ENCODE measurements around the gene CASP3.

The CASP3 gene

GRCh38 chr4:184643731-184644130, 5.5 kb downstream of the CASP3 start:
- Histone ChIP-seq H3K27me3 (ENCODE audit: control insufficient read depth, low read length) (no peaks in the 10 kb centered on the region), H4K20me1 (ENCODE audit: control insufficient read depth, insufficient read depth, low read depth, low read length) (peaks cover 14% of the 10 kb centered on the region; the same call in 1 of the 2 replicates), H3K4me2 (ENCODE audit: low read length) (no peak overlapping the region), H3K9me2 (replicated peaks; ENCODE audit: control insufficient read depth, low read length) (no peaks in the 10 kb centered on the region), H3K36me3 (ENCODE audit: control insufficient read depth, low read length) (peaks cover 61% of the 10 kb centered on the region), H3K4me1 (ENCODE audit: control insufficient read depth, low read length) (peaks cover 40% of the 10 kb centered on the region), H3K4me3 (ENCODE audit: low read length) (no peak overlapping the region), H3K9me3 (ENCODE audit: control insufficient read depth, insufficient read depth, low read length) (no peaks in the 10 kb centered on the region), H3F3A (ENCODE audit: control insufficient read depth, insufficient read depth) (no peaks in the 10 kb centered on the region), H3K27ac (ENCODE audit: low read depth, low read length) (no peak overlapping the region), H3K79me2 (ENCODE audit: control insufficient read depth, low read length) (peaks cover 94% of the 10 kb centered on the region)
- no peak for TF ChIP-seq CTCF (IDR thresholded peaks at IDR 0.05; ENCODE audit: low read depth, low read length, poor library complexity, severe bottlenecking)
- TF ChIP-seq EZH2phosphoT487 (IDR thresholded peaks at IDR 0.05; ENCODE audit: borderline replicate concordance, low read length): no peak

GRCh38 chr4:184641451-184641850, 7.8 kb downstream of the CASP3 start:
- peaks cover 62% of the 10 kb centered on the region for H3K36me3 ChIP-seq (ENCODE audit: control insufficient read depth, low read length)
- H3K79me2 ChIP-seq (ENCODE audit: control insufficient read depth, low read length): peaks cover 76% of the 10 kb centered on the region
- H3K4me2 ChIP-seq (ENCODE audit: low read length): no peak overlapping the region
- peaks cover 4% of the 10 kb centered on the region; the same call in 1 of the 2 replicates for H4K20me1 ChIP-seq (ENCODE audit: control insufficient read depth, insufficient read depth, low read depth, low read length)
- no peaks in the 10 kb centered on the region for H3K9me3 ChIP-seq (ENCODE audit: control insufficient read depth, insufficient read depth, low read length)
- no peak overlapping the region for H3K4me3 ChIP-seq (ENCODE audit: low read length)
- no peaks in the 10 kb centered on the region for H3K9me2 ChIP-seq (replicated peaks; ENCODE audit: control insufficient read depth, low read length)
- H3K4me1 ChIP-seq (ENCODE audit: control insufficient read depth, low read length): peaks cover 22% of the 10 kb centered on the region
- no peaks in the 10 kb centered on the region for H3K27me3 ChIP-seq (ENCODE audit: control insufficient read depth, low read length)
- TF ChIP-seq EZH2phosphoT487 (IDR thresholded peaks at IDR 0.05; ENCODE audit: borderline replicate concordance, low read length) (no peak), CTCF (IDR thresholded peaks at IDR 0.05; ENCODE audit: low read depth, low read length, poor library complexity, severe bottlenecking) (no peak)
- H3F3A ChIP-seq (ENCODE audit: control insufficient read depth, insufficient read depth): 0 out of 2 replicates have a peak, but pooled peaks cover 2% of the 10 kb centered on the region
- H3K27ac ChIP-seq (ENCODE audit: low read depth, low read length): no peak overlapping the region

GRCh38 chr4:184641022-184641421, 8.2 kb downstream of the CASP3 start:
- Histone ChIP-seq H3K4me3 (ENCODE audit: low read length) (no peak overlapping the region), H3K27ac (ENCODE audit: low read depth, low read length) (no peak overlapping the region), H3K4me2 (ENCODE audit: low read length) (no peak overlapping the region)

More at GRCh38 chr4:184641022-184641421, 8.2 kb downstream of the CASP3 start:
- H3K9me3 ChIP-seq (ENCODE audit: control insufficient read depth, insufficient read depth, low read length): no peaks in the 10 kb centered on the region
- TF ChIP-seq EZH2phosphoT487 (IDR thresholded peaks at IDR 0.05; ENCODE audit: borderline replicate concordance, low read length) (no peak), CTCF (IDR thresholded peaks at IDR 0.05; ENCODE audit: low read depth, low read length, poor library complexity, severe bottlenecking) (no peak)
- peaks cover 72% of the 10 kb centered on the region for H3K79me2 ChIP-seq (ENCODE audit: control insufficient read depth, low read length)
- no peaks in the 10 kb centered on the region for H3K9me2 ChIP-seq (replicated peaks; ENCODE audit: control insufficient read depth, low read length)
- 0 out of 2 replicates have a peak, but pooled peaks cover 2% of the 10 kb centered on the region for H3F3A ChIP-seq (ENCODE audit: control insufficient read depth, insufficient read depth)
- H3K27me3 ChIP-seq (ENCODE audit: control insufficient read depth, low read length): no peaks in the 10 kb centered on the region
- peaks cover 4% of the 10 kb centered on the region; the same call in 1 of the 2 replicates for H4K20me1 ChIP-seq (ENCODE audit: control insufficient read depth, insufficient read depth, low read depth, low read length)
- peaks cover 62% of the 10 kb centered on the region for H3K36me3 ChIP-seq (ENCODE audit: control insufficient read depth, low read length)
- H3K4me1 ChIP-seq (ENCODE audit: control insufficient read depth, low read length): peaks cover 18% of the 10 kb centered on the region
